ENCODE data around the gene C10orf95. TPM values are rescaled to one million over a fixed set of nuclear protein-coding genes. Genes with fewer than 3 reads are reported as not detected.
A peak's percentile ranks its signal among the peaks of the same experiment; 100 is the strongest.

C10orf95 gene
- total and polyA plus RNA-seq, 2 of the 13 experiments (the other 11 are each of a cell fraction or from before 2014, with no cell fraction given): 0.05 to 0.07 TPM

- TF ChIP-seq MNT (IDR thresholded peaks at IDR 0.05): no peak
- no peak for TF ChIP-seq MBNL3 (CRISPR knock-in tag; conservative IDR thresholded peaks at IDR 0.05)
- TF ChIP-seq ZNF549 (CRISPR knock-in tag; IDR thresholded peaks at IDR 0.05): no peak
- TF ChIP-seq ZMYM4 (CRISPR knock-in tag; IDR thresholded peaks at IDR 0.05): peak; percentile 30; the same call in 1 of the 2 replicates
- TF ChIP-seq EZH2 (conservative IDR thresholded peaks at IDR 0.05; ENCODE audit: low read depth, low read length): no peak
- TF ChIP-seq KAT7 (CRISPR knock-in tag; IDR thresholded peaks at IDR 0.05; ENCODE audit: borderline replicate concordance): peak; percentile 35
- TF ChIP-seq ZNF709 (CRISPR knock-in tag; IDR thresholded peaks at IDR 0.05): no peak
- no peak for TF ChIP-seq PTBP1 (IDR thresholded peaks at IDR 0.05; ENCODE audit: low read depth, low read length, poor library complexity, severe bottlenecking)
- TF ChIP-seq PAWR (CRISPR knock-in tag; IDR thresholded peaks at IDR 0.05; ENCODE audit: borderline replicate concordance): no peak
- no peak for TF ChIP-seq ZNF546 (CRISPR knock-in tag; conservative IDR thresholded peaks at IDR 0.05)
- no peak for TF ChIP-seq ZNF781 (CRISPR knock-in tag; IDR thresholded peaks at IDR 0.05; ENCODE audit: borderline replicate concordance, not compliant biosample characterization)
- TF ChIP-seq NFE2L1 (CRISPR knock-in tag; IDR thresholded peaks at IDR 0.05; ENCODE audit: borderline replicate concordance): no peak
- TF ChIP-seq, protein P1, sequence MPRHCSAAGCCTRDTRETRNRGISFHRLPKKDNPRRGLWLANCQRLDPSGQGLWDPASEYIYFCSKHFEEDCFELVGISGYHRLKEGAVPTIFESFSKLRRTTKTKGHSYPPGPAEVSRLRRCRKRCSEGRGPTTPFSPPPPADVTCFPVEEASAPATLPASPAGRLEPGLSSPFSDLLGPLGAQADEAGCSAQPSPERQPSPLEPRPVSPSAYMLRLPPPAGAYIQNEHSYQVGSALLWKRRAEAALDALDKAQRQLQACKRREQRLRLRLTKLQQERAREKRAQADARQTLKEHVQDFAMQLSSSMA (CRISPR knock-in tag; IDR thresholded peaks at IDR 0.05): no peak
- no peak for TF ChIP-seq NAIF1 (CRISPR knock-in tag; IDR thresholded peaks at IDR 0.05; ENCODE audit: borderline replicate concordance)
- peak; percentile 65 for TF ChIP-seq RXRA (CRISPR knock-in tag; IDR thresholded peaks at IDR 0.05)
- no peak for TF ChIP-seq RARG (CRISPR knock-in tag; IDR thresholded peaks at IDR 0.05; ENCODE audit: low read depth)
- TF ChIP-seq ZNF713 (CRISPR knock-in tag; IDR thresholded peaks at IDR 0.05): no peak
- no peak for TF ChIP-seq ZNF703 (CRISPR knock-in tag; IDR thresholded peaks at IDR 0.05; ENCODE audit: borderline replicate concordance)
- TF ChIP-seq, protein P2, sequence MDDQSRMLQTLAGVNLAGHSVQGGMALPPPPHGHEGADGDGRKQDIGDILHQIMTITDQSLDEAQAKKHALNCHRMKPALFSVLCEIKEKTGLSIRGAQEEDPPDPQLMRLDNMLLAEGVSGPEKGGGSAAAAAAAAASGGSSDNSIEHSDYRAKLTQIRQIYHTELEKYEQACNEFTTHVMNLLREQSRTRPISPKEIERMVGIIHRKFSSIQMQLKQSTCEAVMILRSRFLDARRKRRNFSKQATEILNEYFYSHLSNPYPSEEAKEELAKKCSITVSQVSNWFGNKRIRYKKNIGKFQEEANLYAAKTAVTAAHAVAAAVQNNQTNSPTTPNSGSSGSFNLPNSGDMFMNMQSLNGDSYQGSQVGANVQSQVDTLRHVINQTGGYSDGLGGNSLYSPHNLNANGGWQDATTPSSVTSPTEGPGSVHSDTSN (CRISPR knock-in tag; IDR thresholded peaks at IDR 0.05; ENCODE audit: borderline replicate concordance): no peak
- TF ChIP-seq KLF12 (CRISPR knock-in tag; IDR thresholded peaks at IDR 0.05; ENCODE audit: borderline replicate concordance): no peak
- peak; percentile 49; the same call in 1 of the 2 replicates for TF ChIP-seq BORCS8-MEF2B (CRISPR knock-in tag; IDR thresholded peaks at IDR 0.05)
- TF ChIP-seq ARID4A (CRISPR knock-in tag; IDR thresholded peaks at IDR 0.05; ENCODE audit: borderline replicate concordance): peak; percentile 72; the same call in 1 of the 2 replicates
Measured at GRCh38 chr10:102434394-102435132, 16.8 kb downstream of the C10orf95 start (continued).
